GM18951 (cell line): ENCODE data around the gene FLNA.

Experiments used
- POLR2A ChIP-seq: IDR thresholded peaks from 4 replicates; pipeline ENCODE4 v1.6.1; 2011; ENCODE audit warnings: mild to moderate bottlenecking; ENCODE audit not compliant: insufficient read length, insufficient read depth; ENCODE audit errors: extremely low read depth
- in situ Hi-C: fragments of 300-500 bp; cut with MboI; formaldehyde crosslinking; loops from one replicate; pipeline ENCODE4 v1.12.0; 2022; ENCODE audit warnings: low sequenced_read_pairs, mixed read lengths, inconsistent platforms; ENCODE audit not compliant: unreplicated experiment

Gene FLNA

GRCh38 chrX:154384284-154384892, 10.0 kb upstream of the FLNA start:
- TF ChIP-seq POLR2A, result no peak
- in situ Hi-C loops, result no loop called here

- TF ChIP-seq POLR2A, result no peak
- in situ Hi-C loops, result no loop called here
These were observed 9.2 kb upstream of the FLNA start for GRCh38 chrX:154383359-154384283.

- TF ChIP-seq POLR2A, result no peak
- in situ Hi-C loops, result no loop called here
These were observed 8.1 kb upstream of the FLNA start for GRCh38 chrX:154382483-154383069.

- in situ Hi-C loops, result no loop called here
- no peak for TF ChIP-seq POLR2A
These were observed 6.8 kb upstream of the FLNA start for GRCh38 chrX:154381271-154381670.

GRCh38 chrX:154380787-154381186, 6.4 kb upstream of the FLNA start:
- in situ Hi-C loops, result no loop called here
- TF ChIP-seq POLR2A, result no peak

- no peak for TF ChIP-seq POLR2A
- in situ Hi-C loops, result no loop called here
These were observed 5.7 kb upstream of the FLNA start for GRCh38 chrX:154380153-154380552.

GRCh38 chrX:154379569-154379951, 5.1 kb upstream of the FLNA start:
- in situ Hi-C loops, result no loop called here

GRCh38 chrX:154378799-154379568, 4.5 kb upstream of the FLNA start, which contains the start of gene EMD:
TSS of gene EMD (plus strand) at chrX:154379295. CDS start at chrX:154379485, 190 bp downstream.
- in situ Hi-C loops, result no loop called here
- TF ChIP-seq POLR2A, result peak; percentile 68

More at GRCh38 chrX:154379569-154379951, 5.1 kb upstream of the FLNA start:
- no peak for TF ChIP-seq POLR2A

- in situ Hi-C loops, result no loop called here
- TF ChIP-seq POLR2A, result peak; percentile 74
These were observed 3.8 kb upstream of the FLNA start for GRCh38 chrX:154378059-154378798.

GRCh38 chrX:154376774-154377173, 2.3 kb upstream of the FLNA start:
- no peak for TF ChIP-seq POLR2A
- in situ Hi-C loops, result no loop called here

GRCh38 chrX:154375156-154375504, 696 bp upstream of the FLNA start:
- in situ Hi-C loops, result no loop called here
- no peak for TF ChIP-seq POLR2A
